HepG2 (cell line): ENCODE measurements around the gene CMC4. TPM values are rescaled to one million over a fixed set of nuclear protein-coding genes. Genes with fewer than 3 reads are reported as not detected.

Source experiments
- AGO2 ChIP-seq: fragments of 200-400 bp; formaldehyde crosslinking; optimal IDR thresholded peaks from 2 replicates; pipeline ENCODE3; 2017; ENCODE audit warnings: mild to moderate bottlenecking, low read depth, low read length, moderate library complexity
- ARNT2 ChIP-seq: sonication (generic); formaldehyde crosslinking; IDR thresholded peaks from 2 replicates; pipeline ENCODE4 v1.8.0; 2022; ENCODE audit warnings: mild to moderate bottlenecking, low read depth, missing genetic modification reagents, moderate library complexity
- HOXA3 ChIP-seq: sonication (generic); formaldehyde crosslinking; IDR thresholded peaks from 2 replicates; pipeline ENCODE4 v1.5.0; 2020; ENCODE audit warnings: missing genetic modification reagents
- JDP2 ChIP-seq: sonication (generic); formaldehyde crosslinking; IDR thresholded peaks from 2 replicates; pipeline ENCODE4 v1.8.1; 2022; ENCODE audit warnings: missing genetic modification reagents, borderline replicate concordance
- JUND ChIP-seq: sonication (generic); formaldehyde crosslinking; IDR thresholded peaks from 2 replicates; pipeline ENCODE4 v1.8.0; 2022; ENCODE audit warnings: mild to moderate bottlenecking, missing genetic modification reagents
- MIER2 ChIP-seq: IDR thresholded peaks from 2 replicates; pipeline ENCODE4 v1.6.1; 2016; ENCODE audit warnings: missing biosample characterization, missing genetic modification reagents
- NFYB ChIP-seq: sonication (generic); formaldehyde crosslinking; IDR thresholded peaks from 2 replicates; pipeline ENCODE4 v1.4.0; 2020; ENCODE audit warnings: missing genetic modification reagents
- ONECUT2 ChIP-seq: sonication (generic); formaldehyde crosslinking; IDR thresholded peaks from 2 replicates; pipeline ENCODE4 v1.4.0; 2020; ENCODE audit warnings: missing genetic modification reagents
- SMARCC2 ChIP-seq: fragments of 450-650 bp; IDR thresholded peaks from 2 replicates; pipeline ENCODE4 v1.6.1; 2017; ENCODE audit warnings: antibody characterized with exemption, mild to moderate bottlenecking
- TMF1 ChIP-seq: sonication (generic); formaldehyde crosslinking; IDR thresholded peaks from 2 replicates; pipeline ENCODE4 v1.8.1; 2022; ENCODE audit warnings: low read depth, missing genetic modification reagents
- XRCC5 ChIP-seq: fragments of 200-400 bp; formaldehyde crosslinking; optimal IDR thresholded peaks from 2 replicates; pipeline ENCODE3; 2017; ENCODE audit warnings: mild to moderate bottlenecking, low read length
- ZNF296 ChIP-seq: sonication (generic); formaldehyde crosslinking; conservative IDR thresholded peaks from 2 replicates; pipeline ENCODE4 v1.5.0; 2020; ENCODE audit warnings: mild to moderate bottlenecking, missing genetic modification reagents
- ZNF891 ChIP-seq: sonication (generic); formaldehyde crosslinking; IDR thresholded peaks from 2 replicates; pipeline ENCODE4 v1.5.0; 2020; ENCODE audit warnings: mild to moderate bottlenecking, missing genetic modification reagents
- polyA plus RNA-seq, 8 experiments: library from polyadenylated mRNA; depleted of rRNA in 3 of 8; stranded (reverse) in 7 of 8; unstranded in 1 of 8; fragments of >200 nt; fragmentation: Illumina TruSeq in 4 of 8; extraction: Trizol in 4 of 8; gene quantifications; 2 replicates each; pipeline versions ENCODE4 v1.2.1 to v1.2.3, GENCODE V29; 2011 to 2016; ENCODE audit warnings: low read depth in 4 of 8, missing spikeins in 1 of 8, mixed read lengths in 1 of 8; ENCODE audit not compliant: insufficient read depth in 1 of 8
- total RNA-seq, 5 experiments: library from RNA; depleted of rRNA; stranded (reverse); fragments of >200 nt; fragmentation: Illumina TruSeq; extraction: Trizol; gene quantifications; 2 replicates each; pipeline ENCODE4 v1.2.3, GENCODE V29; 2016; ENCODE audit warnings: low read depth in 1 of 5
- TF ChIP-seq, protein P1 (sequence below): sonication (generic); formaldehyde crosslinking; IDR thresholded peaks from 2 replicates; pipeline ENCODE4 v1.5.0; 2020; ENCODE audit warnings: mild to moderate bottlenecking, missing genetic modification reagents, borderline replicate concordance
- TF ChIP-seq, protein P2 (sequence below): sonication (generic); formaldehyde crosslinking; IDR thresholded peaks from 2 replicates; pipeline ENCODE4 v1.4.0; 2020; ENCODE audit warnings: missing genetic modification reagents, low read depth, mild to moderate bottlenecking, borderline replicate concordance
- TF ChIP-seq, protein P3 (sequence below): sonication (generic); formaldehyde crosslinking; IDR thresholded peaks from 2 replicates; pipeline ENCODE4 v1.8.0; 2022; ENCODE audit warnings: mild to moderate bottlenecking, missing genetic modification reagents, moderate library complexity
- TF ChIP-seq, protein P4 (sequence below): sonication (generic); formaldehyde crosslinking; IDR thresholded peaks from 2 replicates; pipeline ENCODE4 v1.8.0; 2022; ENCODE audit warnings: missing genetic modification reagents, mild to moderate bottlenecking, moderate library complexity, borderline replicate concordance
- TF ChIP-seq, protein P5 (sequence below): sonication (generic); formaldehyde crosslinking; IDR thresholded peaks from 2 replicates; pipeline ENCODE4 v1.4.0; 2020; ENCODE audit warnings: missing genetic modification reagents

CMC4 gene
- total and polyA plus RNA-seq, 2 of the 13 experiments (the other 11 are each of a cell fraction or from before 2014, with no cell fraction given) = 5.6 to 11.5 TPM

DNA sequence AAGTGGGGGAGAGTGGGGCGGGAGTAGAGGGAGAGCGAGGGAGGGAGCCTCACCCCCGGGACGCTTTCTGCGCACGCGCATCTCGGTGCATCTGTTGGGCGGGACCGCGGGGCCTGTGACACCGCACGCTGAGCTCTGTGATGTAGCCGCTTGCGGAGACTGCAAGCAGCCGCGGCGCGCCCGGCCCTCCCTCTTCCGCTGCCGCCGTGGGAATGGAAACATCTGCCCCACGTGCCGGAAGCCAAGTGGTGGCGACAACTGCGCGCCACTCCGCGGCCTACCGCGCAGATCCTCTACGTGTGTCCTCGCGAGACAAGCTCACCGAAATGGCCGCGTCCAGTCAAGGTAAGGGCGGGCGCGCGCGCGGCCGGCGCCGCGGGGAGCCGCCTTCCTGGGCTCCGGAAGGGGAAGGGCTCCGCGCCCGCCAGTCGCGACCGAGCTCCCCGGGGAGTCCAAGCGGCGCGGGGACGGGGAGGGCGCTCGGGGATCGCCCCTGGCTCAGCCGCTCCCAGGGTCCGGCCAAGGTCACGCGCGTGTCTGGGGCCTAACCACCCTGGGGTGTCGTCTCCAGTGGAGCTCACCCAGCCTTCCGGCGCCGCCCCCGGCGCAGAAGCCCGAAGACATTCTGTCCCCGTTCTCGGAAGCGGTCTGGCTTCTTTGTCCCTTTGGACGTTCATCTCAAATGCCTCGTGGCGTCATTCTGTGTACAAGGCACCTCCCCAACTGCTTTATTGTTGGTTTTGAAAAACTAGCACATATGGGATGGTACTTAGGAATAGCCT lies 44.0 kb downstream of the CMC4 start, which contains the start of gene FUNDC2 (continued):
- TF ChIP-seq, protein P1, sequence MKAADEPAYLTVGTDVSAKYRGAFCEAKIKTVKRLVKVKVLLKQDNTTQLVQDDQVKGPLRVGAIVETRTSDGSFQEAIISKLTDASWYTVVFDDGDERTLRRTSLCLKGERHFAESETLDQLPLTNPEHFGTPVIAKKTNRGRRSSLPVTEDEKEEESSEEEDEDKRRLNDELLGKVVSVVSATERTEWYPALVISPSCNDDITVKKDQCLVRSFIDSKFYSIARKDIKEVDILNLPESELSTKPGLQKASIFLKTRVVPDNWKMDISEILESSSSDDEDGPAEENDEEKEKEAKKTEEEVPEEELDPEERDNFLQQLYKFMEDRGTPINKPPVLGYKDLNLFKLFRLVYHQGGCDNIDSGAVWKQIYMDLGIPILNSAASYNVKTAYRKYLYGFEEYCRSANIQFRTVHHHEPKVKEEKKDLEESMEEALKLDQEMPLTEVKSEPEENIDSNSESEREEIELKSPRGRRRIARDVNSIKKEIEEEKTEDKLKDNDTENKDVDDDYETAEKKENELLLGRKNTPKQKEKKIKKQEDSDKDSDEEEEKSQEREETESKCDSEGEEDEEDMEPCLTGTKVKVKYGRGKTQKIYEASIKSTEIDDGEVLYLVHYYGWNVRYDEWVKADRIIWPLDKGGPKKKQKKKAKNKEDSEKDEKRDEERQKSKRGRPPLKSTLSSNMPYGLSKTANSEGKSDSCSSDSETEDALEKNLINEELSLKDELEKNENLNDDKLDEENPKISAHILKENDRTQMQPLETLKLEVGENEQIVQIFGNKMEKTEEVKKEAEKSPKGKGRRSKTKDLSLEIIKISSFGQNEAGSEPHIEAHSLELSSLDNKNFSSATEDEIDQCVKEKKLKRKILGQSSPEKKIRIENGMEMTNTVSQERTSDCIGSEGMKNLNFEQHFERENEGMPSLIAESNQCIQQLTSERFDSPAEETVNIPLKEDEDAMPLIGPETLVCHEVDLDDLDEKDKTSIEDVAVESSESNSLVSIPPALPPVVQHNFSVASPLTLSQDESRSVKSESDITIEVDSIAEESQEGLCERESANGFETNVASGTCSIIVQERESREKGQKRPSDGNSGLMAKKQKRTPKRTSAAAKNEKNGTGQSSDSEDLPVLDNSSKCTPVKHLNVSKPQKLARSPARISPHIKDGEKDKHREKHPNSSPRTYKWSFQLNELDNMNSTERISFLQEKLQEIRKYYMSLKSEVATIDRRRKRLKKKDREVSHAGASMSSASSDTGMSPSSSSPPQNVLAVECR = peak; percentile 50; the same call in 1 of the 2 replicates
- TF ChIP-seq, protein P2, sequence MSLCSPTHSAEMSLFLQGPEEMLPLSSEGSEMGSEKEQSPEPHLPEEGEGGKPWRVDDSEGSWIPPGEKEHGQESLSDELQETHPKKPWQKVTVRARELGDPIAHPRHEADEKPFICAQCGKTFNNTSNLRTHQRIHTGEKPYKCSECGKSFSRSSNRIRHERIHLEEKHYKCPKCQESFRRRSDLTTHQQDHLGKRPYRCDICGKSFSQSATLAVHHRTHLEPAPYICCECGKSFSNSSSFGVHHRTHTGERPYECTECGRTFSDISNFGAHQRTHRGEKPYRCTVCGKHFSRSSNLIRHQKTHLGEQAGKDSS (CRISPR knock-in tag) = no peak
- no peak for TF ChIP-seq NFYB
- TF ChIP-seq TMF1 (CRISPR knock-in tag) = peak; percentile 60; the same call in 1 of the 2 replicates
- peak; percentile 88 for TF ChIP-seq HOXA3 (CRISPR knock-in tag)
- TF ChIP-seq ONECUT2 = no peak
- TF ChIP-seq ARNT2 (CRISPR knock-in tag) = peak; percentile 60; the same call in 1 of the 2 replicates
- no peak for TF ChIP-seq ZNF296 (CRISPR knock-in tag)
- no peak for TF ChIP-seq JDP2
- no peak for TF ChIP-seq MIER2 (CRISPR knock-in tag)
- no peak for TF ChIP-seq SMARCC2
- TF ChIP-seq, protein P3, sequence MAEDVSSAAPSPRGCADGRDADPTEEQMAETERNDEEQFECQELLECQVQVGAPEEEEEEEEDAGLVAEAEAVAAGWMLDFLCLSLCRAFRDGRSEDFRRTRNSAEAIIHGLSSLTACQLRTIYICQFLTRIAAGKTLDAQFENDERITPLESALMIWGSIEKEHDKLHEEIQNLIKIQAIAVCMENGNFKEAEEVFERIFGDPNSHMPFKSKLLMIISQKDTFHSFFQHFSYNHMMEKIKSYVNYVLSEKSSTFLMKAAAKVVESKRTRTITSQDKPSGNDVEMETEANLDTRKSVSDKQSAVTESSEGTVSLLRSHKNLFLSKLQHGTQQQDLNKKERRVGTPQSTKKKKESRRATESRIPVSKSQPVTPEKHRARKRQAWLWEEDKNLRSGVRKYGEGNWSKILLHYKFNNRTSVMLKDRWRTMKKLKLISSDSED (CRISPR knock-in tag) = no peak
- TF ChIP-seq, protein P4, sequence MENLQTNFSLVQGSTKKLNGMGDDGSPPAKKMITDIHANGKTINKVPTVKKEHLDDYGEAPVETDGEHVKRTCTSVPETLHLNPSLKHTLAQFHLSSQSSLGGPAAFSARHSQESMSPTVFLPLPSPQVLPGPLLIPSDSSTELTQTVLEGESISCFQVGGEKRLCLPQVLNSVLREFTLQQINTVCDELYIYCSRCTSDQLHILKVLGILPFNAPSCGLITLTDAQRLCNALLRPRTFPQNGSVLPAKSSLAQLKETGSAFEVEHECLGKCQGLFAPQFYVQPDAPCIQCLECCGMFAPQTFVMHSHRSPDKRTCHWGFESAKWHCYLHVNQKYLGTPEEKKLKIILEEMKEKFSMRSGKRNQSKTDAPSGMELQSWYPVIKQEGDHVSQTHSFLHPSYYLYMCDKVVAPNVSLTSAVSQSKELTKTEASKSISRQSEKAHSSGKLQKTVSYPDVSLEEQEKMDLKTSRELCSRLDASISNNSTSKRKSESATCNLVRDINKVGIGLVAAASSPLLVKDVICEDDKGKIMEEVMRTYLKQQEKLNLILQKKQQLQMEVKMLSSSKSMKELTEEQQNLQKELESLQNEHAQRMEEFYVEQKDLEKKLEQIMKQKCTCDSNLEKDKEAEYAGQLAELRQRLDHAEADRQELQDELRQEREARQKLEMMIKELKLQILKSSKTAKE (CRISPR knock-in tag) = peak; percentile 18; the same call in 1 of the 2 replicates
- peak; percentile 42 for TF ChIP-seq AGO2
- TF ChIP-seq JUND = no peak
- TF ChIP-seq XRCC5 = peak; percentile 13
- TF ChIP-seq, protein P5, sequence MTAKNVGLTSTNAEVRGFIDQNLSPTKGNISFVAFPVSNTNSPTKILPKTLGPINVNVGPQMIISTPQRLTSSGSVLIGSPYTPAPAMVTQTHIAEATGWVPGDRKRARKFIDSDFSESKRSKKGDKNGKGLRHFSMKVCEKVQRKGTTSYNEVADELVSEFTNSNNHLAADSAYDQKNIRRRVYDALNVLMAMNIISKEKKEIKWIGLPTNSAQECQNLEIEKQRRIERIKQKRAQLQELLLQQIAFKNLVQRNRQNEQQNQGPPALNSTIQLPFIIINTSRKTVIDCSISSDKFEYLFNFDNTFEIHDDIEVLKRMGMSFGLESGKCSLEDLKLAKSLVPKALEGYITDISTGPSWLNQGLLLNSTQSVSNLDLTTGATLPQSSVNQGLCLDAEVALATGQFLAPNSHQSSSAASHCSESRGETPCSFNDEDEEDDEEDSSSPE (CRISPR knock-in tag) = peak; percentile 90
- 0 out of 2 replicates have a peak, but pooled peaks have one; percentile 16 for TF ChIP-seq ZNF891 (CRISPR knock-in tag)
